Measurements from ENCODE around the gene VPS37B.
"Not testable (repeated sequence)": the region's sequence is repeated elsewhere in the genome, so short reads cannot be mapped to it uniquely, and the experiment has no call there.

VPS37B gene

GRCh38 chr12:122918827-122919226, 22.9 kb upstream of the VPS37B start:
- Histone ChIP-seq H3K36me3 (replicated peaks) (no peaks in the 10 kb centered on the region), H3K4me3 (ENCODE audit: low read depth, low read length) (no peak overlapping the region), H3K27me3 (replicated peaks) (no peaks in the 10 kb centered on the region), H3K27ac (no peak overlapping the region)
- in situ Hi-C loops (cut with HindIII; ENCODE audit: low pct_ligation_motif_present, low sequenced_read_pairs) = no loop called here
- no peak for DNase-seq
- no peak for TF ChIP-seq CTCF (IDR thresholded peaks at IDR 0.05; ENCODE audit: low read depth, low read length, missing control alignments)

GRCh38 chr12:122917507-122918121, 21.7 kb upstream of the VPS37B start:
- in situ Hi-C loops (cut with HindIII; ENCODE audit: low pct_ligation_motif_present, low sequenced_read_pairs) = no loop called here
- Histone ChIP-seq H3K27ac (no peak overlapping the region), H3K4me3 (ENCODE audit: low read depth, low read length) (no peak overlapping the region), H3K36me3 (replicated peaks) (no peaks in the 10 kb centered on the region), H3K27me3 (replicated peaks) (no peaks in the 10 kb centered on the region)
- peak; percentile 13 for DNase-seq
- no peak for TF ChIP-seq CTCF (IDR thresholded peaks at IDR 0.05; ENCODE audit: low read depth, low read length, missing control alignments)

GRCh38 chr12:122909442-122910288, 13.7 kb upstream of the VPS37B start:
- Histone ChIP-seq H3K27ac (no peak overlapping the region), H3K36me3 (replicated peaks) (no peaks in the 10 kb centered on the region), H3K4me3 (ENCODE audit: low read depth, low read length) (no peak overlapping the region), H3K27me3 (replicated peaks) (no peaks in the 10 kb centered on the region)
- no peak for DNase-seq
- TF ChIP-seq CTCF (IDR thresholded peaks at IDR 0.05; ENCODE audit: low read depth, low read length, missing control alignments) = no peak
- in situ Hi-C loops (cut with HindIII; ENCODE audit: low pct_ligation_motif_present, low sequenced_read_pairs) = no loop called here

DNA sequence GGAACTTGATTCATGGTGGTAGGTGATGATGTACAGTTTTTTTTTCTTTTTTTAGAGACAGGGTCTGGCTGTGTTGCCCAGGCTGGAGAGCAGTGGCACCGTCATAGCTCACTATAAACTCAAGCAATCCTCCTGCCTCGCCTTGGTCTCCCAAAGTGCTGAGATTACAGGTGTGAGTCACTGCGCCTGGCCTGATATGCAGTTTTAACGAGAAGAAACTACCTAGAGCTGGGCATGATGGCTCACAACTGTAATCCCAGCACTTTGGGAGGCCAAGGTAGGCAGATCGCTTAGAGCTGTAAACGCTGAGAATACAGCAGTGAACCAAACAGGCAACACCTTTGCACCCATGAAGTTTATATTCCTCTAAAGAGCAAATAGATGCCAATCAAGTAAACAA, 13.0 kb upstream of the VPS37B start:
- no peak for TF ChIP-seq CTCF (IDR thresholded peaks at IDR 0.05; ENCODE audit: low read depth, low read length, missing control alignments)
- in situ Hi-C loops (cut with HindIII; ENCODE audit: low pct_ligation_motif_present, low sequenced_read_pairs) = no loop called here
- DNase-seq = no peak

DNA sequence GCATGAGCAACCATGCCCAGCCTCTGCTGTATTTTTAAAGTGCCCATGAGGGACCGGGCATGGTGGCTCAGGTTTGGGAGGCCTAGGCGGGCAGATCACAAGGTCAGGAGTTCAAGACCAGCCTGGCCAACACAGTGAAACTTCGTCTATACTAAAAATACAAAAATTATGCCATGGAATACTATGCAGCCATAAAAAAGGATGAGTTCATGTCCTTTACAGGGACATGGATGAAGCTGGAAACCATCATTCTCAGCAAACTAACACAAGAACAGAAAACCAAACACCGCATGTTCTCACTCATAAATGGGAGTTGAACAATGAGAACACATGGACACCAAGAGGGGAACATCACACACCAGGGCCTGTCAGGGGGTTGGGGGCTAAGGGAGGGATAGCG, 9.3 kb upstream of the VPS37B start:
- H3K27ac ChIP-seq; H3K27me3 ChIP-seq (replicated peaks); in situ Hi-C loops (cut with HindIII; ENCODE audit: low pct_ligation_motif_present, low sequenced_read_pairs); H3K4me3 ChIP-seq (ENCODE audit: low read depth, low read length); DNase-seq; H3K36me3 ChIP-seq (replicated peaks): not testable (repeated sequence)

More for the DNA sequence above, 13.0 kb upstream of the VPS37B start:
- Histone ChIP-seq H3K4me3 (ENCODE audit: low read depth, low read length) (no peak overlapping the region), H3K36me3 (replicated peaks) (no peaks in the 10 kb centered on the region), H3K27me3 (replicated peaks) (no peaks in the 10 kb centered on the region), H3K27ac (no peak overlapping the region)

DNA sequence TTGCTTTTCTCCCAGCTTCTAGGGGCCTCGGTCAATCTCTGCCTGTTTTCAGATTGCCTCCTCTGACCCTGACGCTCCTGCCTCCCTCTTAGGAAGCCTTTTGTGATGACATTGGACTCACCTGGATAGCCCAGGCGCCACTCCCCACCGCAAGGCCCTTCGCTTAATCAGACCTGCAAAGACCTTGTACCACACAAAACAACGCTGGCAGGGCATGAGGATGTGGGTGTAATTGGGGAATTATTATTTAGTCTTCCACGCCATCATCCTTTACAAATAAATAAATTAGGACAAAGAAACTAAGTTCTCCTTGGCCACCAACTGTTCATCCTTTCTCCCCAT, 7.7 kb upstream of the VPS37B start:
- no peak for DNase-seq
- in situ Hi-C loops (cut with HindIII; ENCODE audit: low pct_ligation_motif_present, low sequenced_read_pairs) = no loop called here
- H3K4me3 ChIP-seq (ENCODE audit: low read depth, low read length) = no peak overlapping the region
- no peaks in the 10 kb centered on the region for H3K36me3 ChIP-seq (replicated peaks)
- no peak for TF ChIP-seq CTCF (IDR thresholded peaks at IDR 0.05; ENCODE audit: low read depth, low read length, missing control alignments)
- H3K27me3 ChIP-seq (replicated peaks) = no peaks in the 10 kb centered on the region
- H3K27ac ChIP-seq = no peak overlapping the region
